ENCODE data around the gene BLTP3B.

The BLTP3B gene

DNA sequence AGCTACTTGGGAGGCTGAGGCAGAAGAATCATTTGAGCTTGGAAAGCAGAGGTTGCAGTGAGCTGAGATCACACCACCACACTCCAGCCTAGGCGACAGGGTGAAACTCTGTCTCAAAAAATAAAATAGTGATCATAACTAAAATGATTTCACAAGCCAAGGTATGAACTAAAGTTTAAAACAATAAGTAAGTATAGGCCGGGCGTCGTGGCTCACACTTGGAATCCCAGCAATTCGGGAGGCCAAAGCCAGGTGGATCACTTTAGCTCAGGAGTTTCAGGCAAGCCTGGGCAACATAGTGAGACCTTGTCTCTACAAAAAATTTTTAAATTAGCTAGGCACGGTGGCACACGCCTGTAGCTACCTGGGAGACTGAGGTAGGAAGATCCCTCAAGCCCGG, 27.4 kb downstream of the BLTP3B start:
- Histone ChIP-seq H3K27me3 (ENCODE audit: control insufficient read depth, low read length) (no peaks in the 10 kb centered on the region), H3K27ac (ENCODE audit: low read depth, low read length) (no peak overlapping the region), H3K4me1 (ENCODE audit: control insufficient read depth, low read length) (peaks cover 11% of the 10 kb centered on the region), H3K36me3 (ENCODE audit: control insufficient read depth, low read length) (no peaks in the 10 kb centered on the region), H4K20me1 (ENCODE audit: control insufficient read depth, insufficient read depth, low read depth, low read length) (no peaks in the 10 kb centered on the region), H3K4me3 (ENCODE audit: low read length) (no peak overlapping the region), H3K4me2 (ENCODE audit: low read length) (no peak overlapping the region), H3K9me2 (replicated peaks; ENCODE audit: control insufficient read depth, low read length) (no peaks in the 10 kb centered on the region), H3F3A (ENCODE audit: control insufficient read depth, insufficient read depth) (0 out of 2 replicates have a peak, but pooled peaks cover 3% of the 10 kb centered on the region), H3K79me2 (ENCODE audit: control insufficient read depth, low read length) (peaks cover 80% of the 10 kb centered on the region), H3K9me3 (ENCODE audit: control insufficient read depth, insufficient read depth, low read length) (no peaks in the 10 kb centered on the region)
- no peak for TF ChIP-seq EZH2phosphoT487 (IDR thresholded peaks at IDR 0.05; ENCODE audit: borderline replicate concordance, low read length)
- TF ChIP-seq, protein P1, sequence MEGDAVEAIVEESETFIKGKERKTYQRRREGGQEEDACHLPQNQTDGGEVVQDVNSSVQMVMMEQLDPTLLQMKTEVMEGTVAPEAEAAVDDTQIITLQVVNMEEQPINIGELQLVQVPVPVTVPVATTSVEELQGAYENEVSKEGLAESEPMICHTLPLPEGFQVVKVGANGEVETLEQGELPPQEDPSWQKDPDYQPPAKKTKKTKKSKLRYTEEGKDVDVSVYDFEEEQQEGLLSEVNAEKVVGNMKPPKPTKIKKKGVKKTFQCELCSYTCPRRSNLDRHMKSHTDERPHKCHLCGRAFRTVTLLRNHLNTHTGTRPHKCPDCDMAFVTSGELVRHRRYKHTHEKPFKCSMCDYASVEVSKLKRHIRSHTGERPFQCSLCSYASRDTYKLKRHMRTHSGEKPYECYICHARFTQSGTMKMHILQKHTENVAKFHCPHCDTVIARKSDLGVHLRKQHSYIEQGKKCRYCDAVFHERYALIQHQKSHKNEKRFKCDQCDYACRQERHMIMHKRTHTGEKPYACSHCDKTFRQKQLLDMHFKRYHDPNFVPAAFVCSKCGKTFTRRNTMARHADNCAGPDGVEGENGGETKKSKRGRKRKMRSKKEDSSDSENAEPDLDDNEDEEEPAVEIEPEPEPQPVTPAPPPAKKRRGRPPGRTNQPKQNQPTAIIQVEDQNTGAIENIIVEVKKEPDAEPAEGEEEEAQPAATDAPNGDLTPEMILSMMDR (IDR thresholded peaks at IDR 0.05; ENCODE audit: low read depth, low read length, poor library complexity, severe bottlenecking): no peak

- no peaks in the 10 kb centered on the region for H3K27me3 ChIP-seq (ENCODE audit: control insufficient read depth, low read length)
- no peak overlapping the region for H3K27ac ChIP-seq (ENCODE audit: low read depth, low read length)
- 0 out of 2 replicates have a peak, but pooled peaks cover 2% of the 10 kb centered on the region for H3F3A ChIP-seq (ENCODE audit: control insufficient read depth, insufficient read depth)
- H3K36me3 ChIP-seq (ENCODE audit: control insufficient read depth, low read length): no peaks in the 10 kb centered on the region
- peaks cover 11% of the 10 kb centered on the region for H3K4me1 ChIP-seq (ENCODE audit: control insufficient read depth, low read length)
- no peaks in the 10 kb centered on the region for H4K20me1 ChIP-seq (ENCODE audit: control insufficient read depth, insufficient read depth, low read depth, low read length)
- TF ChIP-seq EZH2phosphoT487 (IDR thresholded peaks at IDR 0.05; ENCODE audit: borderline replicate concordance, low read length): no peak
- TF ChIP-seq, protein P1 (IDR thresholded peaks at IDR 0.05; ENCODE audit: low read depth, low read length, poor library complexity, severe bottlenecking): no peak
- no peaks in the 10 kb centered on the region for H3K9me2 ChIP-seq (replicated peaks; ENCODE audit: control insufficient read depth, low read length)
- no peak overlapping the region for H3K4me3 ChIP-seq (ENCODE audit: low read length)
- H3K79me2 ChIP-seq (ENCODE audit: control insufficient read depth, low read length): peaks cover 76% of the 10 kb centered on the region
- H3K9me3 ChIP-seq (ENCODE audit: control insufficient read depth, insufficient read depth, low read length): no peaks in the 10 kb centered on the region
- no peak overlapping the region for H3K4me2 ChIP-seq (ENCODE audit: low read length)
Measured at GRCh38 chr12:100114574-100114973, 28.1 kb downstream of the BLTP3B start.

DNA sequence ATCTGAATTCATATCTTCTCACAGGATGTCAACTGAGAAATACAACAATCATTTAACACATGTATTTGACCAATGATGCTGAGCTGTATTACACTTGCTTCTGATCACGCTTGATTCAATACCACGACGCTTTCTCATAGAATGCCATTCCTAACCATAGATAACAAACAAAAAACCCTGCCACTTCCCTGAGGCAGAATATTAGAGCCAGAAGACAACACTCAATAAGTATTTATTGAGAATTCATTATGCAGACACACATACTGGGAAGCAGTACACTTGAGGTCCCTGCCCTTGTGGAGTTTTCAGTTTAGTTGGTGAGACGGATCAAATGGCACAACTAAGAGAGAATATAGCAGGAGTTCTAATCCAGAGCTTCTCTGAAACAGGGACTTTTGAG, 32.4 kb downstream of the BLTP3B start:
- Histone ChIP-seq H3K4me3 (ENCODE audit: low read length) (no peak overlapping the region), H3K9me3 (ENCODE audit: control insufficient read depth, insufficient read depth, low read length) (no peaks in the 10 kb centered on the region), H3K9me2 (replicated peaks; ENCODE audit: control insufficient read depth, low read length) (no peaks in the 10 kb centered on the region), H4K20me1 (ENCODE audit: control insufficient read depth, insufficient read depth, low read depth, low read length) (no peaks in the 10 kb centered on the region), H3K79me2 (ENCODE audit: control insufficient read depth, low read length) (peaks cover 45% of the 10 kb centered on the region), H3K27me3 (ENCODE audit: control insufficient read depth, low read length) (no peaks in the 10 kb centered on the region), H3K36me3 (ENCODE audit: control insufficient read depth, low read length) (peaks cover 9% of the 10 kb centered on the region; the same call in 1 of the 2 replicates), H3K4me2 (ENCODE audit: low read length) (no peak overlapping the region), H3K4me1 (ENCODE audit: control insufficient read depth, low read length) (peaks cover 8% of the 10 kb centered on the region), H3K27ac (ENCODE audit: low read depth, low read length) (no peak overlapping the region), H3F3A (ENCODE audit: control insufficient read depth, insufficient read depth) (no peaks in the 10 kb centered on the region)
- TF ChIP-seq, protein P1 (IDR thresholded peaks at IDR 0.05; ENCODE audit: low read depth, low read length, poor library complexity, severe bottlenecking): no peak
- TF ChIP-seq EZH2phosphoT487 (IDR thresholded peaks at IDR 0.05; ENCODE audit: borderline replicate concordance, low read length): no peak
